GDM1 (cell line): ENCODE data around the gene SIGLEC5.
A peak's percentile ranks its signal among the peaks of the same experiment; 100 is the strongest.

ENCODE experiments used
- DNase-seq: peaks from one replicate; lab custom pipeline; 2025; lab: John Stamatoyannopoulos, UW

The SIGLEC5 gene

GRCh38 chr19:51587264-51588191, 42.7 kb downstream of the SIGLEC5 start:
- no peak for DNase-seq

GRCh38 chr19:51586799-51587198, 43.4 kb downstream of the SIGLEC5 start:
- DNase-seq: no peak

GRCh38 chr19:51586103-51586728, 44.0 kb downstream of the SIGLEC5 start:
- no peak for DNase-seq

- no peak for DNase-seq
These were observed 53.4 kb downstream of the SIGLEC5 start for GRCh38 chr19:51576850-51577249.

GRCh38 chr19:51573331-51573730, 56.9 kb downstream of the SIGLEC5 start:
- peak; percentile 2 for DNase-seq

GRCh38 chr19:51572908-51573307, 57.3 kb downstream of the SIGLEC5 start:
- DNase-seq: no peak

GRCh38 chr19:51572410-51572809, 57.8 kb downstream of the SIGLEC5 start:
- peak; percentile 36 for DNase-seq

- no peak for DNase-seq
These were observed 58.6 kb downstream of the SIGLEC5 start for GRCh38 chr19:51571599-51571998.

GRCh38 chr19:51570962-51571575, 59.1 kb downstream of the SIGLEC5 start, which contains the start of gene ZNF175:
Gene ZNF175 (plus strand): TSS chr19:51571283. CDS start chr19:51573330, 2,047 bp downstream.
- DNase-seq: peak; percentile 94

- DNase-seq: no peak
These were observed 61.7 kb downstream of the SIGLEC5 start for GRCh38 chr19:51568456-51568855.

- no peak for DNase-seq
These were observed 62.6 kb downstream of the SIGLEC5 start for GRCh38 chr19:51567583-51567982.

- peak; percentile 39 for DNase-seq
These were observed 63.6 kb downstream of the SIGLEC5 start for GRCh38 chr19:51566489-51567100.

- DNase-seq: peak; percentile 80
These were observed 64.6 kb downstream of the SIGLEC5 start for GRCh38 chr19:51565583-51565982.

GRCh38 chr19:51564791-51565190, 65.4 kb downstream of the SIGLEC5 start:
- DNase-seq: peak; percentile 81
